K562 (cell line): Measurements from ENCODE around the gene PLTP. TPM values are rescaled to one million over a fixed set of nuclear protein-coding genes. Genes with fewer than 3 reads are reported as not detected.
"Not testable (repeated sequence)": the region's sequence is repeated elsewhere in the genome, so short reads cannot be mapped to it uniquely, and the experiment has no call there.

Experiments used
- ATAC-seq: fragments of 200-7000 bp; cut with Tn5 transposase; 3 replicates; pipeline ENCODE4 v1.9.1; 2020; ENCODE audit warnings: moderate library complexity
- BruUV-seq: library from RNA; stranded (reverse); fragments of 400-500 nt; replicated peaks from 2 replicates; lab custom pipeline; 2021; lab: Mats Ljungman, UMichigan
- CTCF ChIA-PET: fragments of 300-600 bp; formaldehyde crosslinking; extraction: SDS; loops from one replicate; lab custom pipeline; 2021; ENCODE audit warnings: low intra/inter-chr PET ratio; lab: Yijun Ruan, JAX
- POLR2A ChIA-PET: fragments of 300-600, 350-650 bp; sonication (Branson Sonifier 250); formaldehyde crosslinking; extraction: SDS; loops from one replicate; lab custom pipeline; 2021; ENCODE audit warnings: antibody characterized with exemption, inconsistent platforms; lab: Yijun Ruan, JAX
- DNase-seq, 4 experiments: peaks; one replicate each; pipeline versions ENCODE4 v3.0.0 to v3.0.0-alpha.2; 2011 to 2018; ENCODE audit warnings: low spot score in 3 of 4, mixed read lengths in 3 of 4; ENCODE audit errors: extremely low read depth in 1 of 4
- FAIRE-seq: peaks from 2 replicates; lab custom pipeline; 2011; peaks lifted over from hg19 to GRCh38; lab: Jason Lieb, UNC
- H2AFZ ChIP-seq: 2 replicates; pipeline ENCODE4 v1.6.0; 2011; ENCODE audit warnings: low read depth, low read length, control low read depth, inconsistent platforms
- H3K27ac ChIP-seq: fragments of 200-600 bp; 3 replicates; pipeline ENCODE4 v1.8.0; 2011; ENCODE audit warnings: low read depth, mild to moderate bottlenecking, control low read depth, inconsistent platforms, low read length, moderate library complexity, mixed read lengths; ENCODE audit errors: extremely low read depth
- H3K27me3 ChIP-seq, 2 experiments: fragments of 300-600 bp in 1 of 2; 2 replicates in 1 of 2; 3 replicates in 1 of 2; pipeline versions ENCODE4 v1.6.0 to v1.8.0; 2011; ENCODE audit warnings: inconsistent platforms in 2 of 2, low read length in 2 of 2, mild to moderate bottlenecking in 1 of 2, mixed read lengths in 1 of 2, moderate library complexity in 1 of 2; ENCODE audit not compliant: control insufficient read depth in 2 of 2, insufficient read depth in 2 of 2
- H3K36me3 ChIP-seq: fragments of 300-600 bp; 3 replicates; pipeline ENCODE4 v1.8.0; 2011; ENCODE audit warnings: mild to moderate bottlenecking, low read length, inconsistent platforms; ENCODE audit not compliant: control insufficient read depth, insufficient read depth
- H3K4me1 ChIP-seq, 2 experiments: fragments of 200-600 bp in 1 of 2; replicated peaks in 1 of 2; 2 replicates in 1 of 2; 3 replicates in 1 of 2; pipeline versions ENCODE4 v1.5.1 to v1.8.0; 2011; ENCODE audit warnings: inconsistent platforms in 2 of 2, low read length in 2 of 2, mild to moderate bottlenecking in 1 of 2, mixed read lengths in 1 of 2, moderate library complexity in 1 of 2; ENCODE audit not compliant: control insufficient read depth in 2 of 2, insufficient read depth in 2 of 2
- H3K4me2 ChIP-seq: 2 replicates; pipeline ENCODE4 v1.6.1; 2011; ENCODE audit warnings: low read length, control low read depth, inconsistent platforms, mixed read lengths; ENCODE audit not compliant: insufficient read depth
- H3K4me3 ChIP-seq: fragments of 200-600 bp; sonication (generic), shearing (Covaris generic); 2 replicates; pipeline ENCODE4 v1.5.1; 2016; ENCODE audit warnings: control low read depth, inconsistent platforms
- H3K79me2 ChIP-seq: fragments of 200-600 bp; 3 replicates; pipeline ENCODE4 v1.8.0; 2011; ENCODE audit warnings: low read length, inconsistent platforms; ENCODE audit not compliant: control insufficient read depth, insufficient read depth
- H3K9ac ChIP-seq, 2 experiments: 2 replicates each; pipeline versions ENCODE4 v1.6.0 to v1.6.1; 2011; ENCODE audit warnings: low read depth in 2 of 2, low read length in 2 of 2, control low read depth in 1 of 2, inconsistent platforms in 1 of 2, mild to moderate bottlenecking in 1 of 2, mixed read lengths in 1 of 2; ENCODE audit not compliant: insufficient read depth in 1 of 2
- H3K9me1 ChIP-seq: one replicate; pipeline ENCODE4 v1.6.0; 2011; ENCODE audit warnings: inconsistent platforms, mild to moderate bottlenecking, low read length, moderate library complexity; ENCODE audit not compliant: control insufficient read depth, insufficient read depth
- H3K9me3 ChIP-seq: replicated peaks from 2 replicates; pipeline ENCODE4 v1.5.1; 2011; ENCODE audit warnings: low read depth, low read length, inconsistent platforms; ENCODE audit not compliant: control insufficient read depth, insufficient read depth
- H4K20me1 ChIP-seq: replicated peaks from 2 replicates; pipeline ENCODE4 v1.6.1; 2011; ENCODE audit warnings: low read length, inconsistent platforms, mixed read lengths; ENCODE audit not compliant: control insufficient read depth, insufficient read depth
- CUX1 ChIP-seq: fragments of 200-800 bp; sonication (Bioruptor generic); IDR thresholded peaks from 2 replicates; pipeline ENCODE4 v1.6.1; 2016; ENCODE audit warnings: missing genetic modification characterization, missing compliant biosample characterization
- TCF7 ChIP-seq: sonication (generic); IDR thresholded peaks from 2 replicates; pipeline ENCODE4 v1.6.1; 2016; ENCODE audit warnings: antibody characterized with exemption, borderline replicate concordance
- ZNF124 ChIP-seq: sonication (generic); formaldehyde crosslinking; IDR thresholded peaks from 2 replicates; pipeline ENCODE4 v1.8.1; 2022; ENCODE audit warnings: missing genetic modification reagents
- WGBS: fragments of 100-300 bp; shearing (Covaris generic); methylation state at CpG from one replicate; pipeline ENCODE4 v1.1.6; 2016; ENCODE audit warnings: low coverage, mixed read lengths; ENCODE audit not compliant: insufficient coverage; ENCODE audit errors: missing lambda C conversion rate; 5-methylcytosine and 5-hydroxymethylcytosine counted together
- in situ Hi-C: fragments of 300-500 bp; cut with MboI; formaldehyde crosslinking; loops from 4 replicates; pipeline ENCODE4 v1.15.0; 2018; ENCODE audit warnings: inconsistent platforms, mixed read lengths
- intact Hi-C: fragments of 100-400 bp; cut with micrococcal nuclease; formaldehyde crosslinking; loops from 2 replicates; pipeline ENCODE4 v1.14.2; 2022
- polyA plus RNA-seq, 8 experiments: library from polyadenylated mRNA; depleted of rRNA in 4 of 8; stranded (reverse) in 5 of 8; unstranded in 3 of 8; fragments of >200 nt; fragmentation: Nextera tagmentation in 2 of 8; fragmentation: Illumina TruSeq in 1 of 8; extraction: Ambion mirVana in 2 of 8; extraction: Trizol in 1 of 8; gene quantifications; 2 replicates each; pipeline versions ENCODE4 v1.2.1 to v1.2.3, GENCODE V29; 2011 to 2014; ENCODE audit warnings: inconsistent platforms in 1 of 8, missing spikeins in 1 of 8
- total RNA-seq, 7 experiments: library from RNA; depleted of rRNA in 6 of 7; stranded (reverse); fragments of >200 nt in 6 of 7; fragmentation: Illumina TruSeq in 2 of 7; extraction: Trizol in 2 of 7; gene quantifications; 2 replicates each; pipeline versions ENCODE4 v1.2.1 to v1.2.3, GENCODE V29; 2011 to 2021; ENCODE audit warnings: low replicate concordance in 1 of 7

PLTP gene
- total and polyA plus RNA-seq, 9 of the 15 experiments (the other 6 are each of a cell fraction or from before 2014, with no cell fraction given): 2.8 to 29.3 (median 17.6) TPM

GRCh38 chr20:45957021-45957941, 45.3 kb upstream of the PLTP start (continued):
- TF ChIP-seq CUX1 (CRISPR knock-in tag): no peak
- no peak for TF ChIP-seq TCF7
- no peak for TF ChIP-seq ZNF124 (CRISPR knock-in tag)
- TF ChIP-seq, all 486 proteins: peak for 0

- DNase-seq, H3K9ac ChIP-seq, H2AFZ ChIP-seq, BruUV-seq, H3K27me3 ChIP-seq, H3K27ac ChIP-seq, H3K4me2 ChIP-seq, H3K4me1 ChIP-seq, in situ Hi-C loops, H3K79me2 ChIP-seq, H3K9me3 ChIP-seq, CTCF ChIA-PET, intact Hi-C loops, ATAC-seq, POLR2A ChIA-PET, H3K9me1 ChIP-seq, H4K20me1 ChIP-seq, H3K4me3 ChIP-seq, FAIRE-seq: not testable (repeated sequence)
- H3K36me3 ChIP-seq: peaks cover 64% of the 10 kb centered on the region; the same call in 2 of the 3 replicates
- WGBS: 82% methylated on average over 9 of the region's 10 CpGs
Observed at GRCh38 chr20:45956326-45956725, 44.4 kb upstream of the PLTP start.
